GM15510 (cell line): ENCODE measurements around the gene GPER1.

Experiments used
- POLR2A ChIP-seq: IDR thresholded peaks from 3 replicates; pipeline ENCODE4 v1.6.1; 2011; ENCODE audit warnings: borderline replicate concordance; ENCODE audit not compliant: insufficient read length; ENCODE audit errors: extremely low read depth

The GPER1 gene

GRCh38 chr7:1086588-1087464, 1.1 kb upstream of the GPER1 start:
- peak; percentile 11 for TF ChIP-seq POLR2A

GRCh38 chr7:1087465-1087814, 473 bp upstream of the GPER1 start:
- TF ChIP-seq POLR2A, result no peak

- TF ChIP-seq POLR2A, result no peak
These were observed 2.3 kb downstream of the GPER1 start for GRCh38 chr7:1090236-1090635.

GRCh38 chr7:1090686-1091643, 3.1 kb downstream of the GPER1 start:
- TF ChIP-seq POLR2A, result no peak

- no peak for TF ChIP-seq POLR2A
These were observed 3.7 kb downstream of the GPER1 start for GRCh38 chr7:1091644-1092027.

- TF ChIP-seq POLR2A, result no peak
These were observed 4.3 kb downstream of the GPER1 start for GRCh38 chr7:1092161-1092632.

- TF ChIP-seq POLR2A, result no peak
These were observed 5.0 kb downstream of the GPER1 start for GRCh38 chr7:1092806-1093501.

- no peak for TF ChIP-seq POLR2A
These were observed 5.6 kb downstream of the GPER1 start for GRCh38 chr7:1093502-1093843.

GRCh38 chr7:1093916-1094508, 6.1 kb downstream of the GPER1 start:
- TF ChIP-seq POLR2A, result no peak

GRCh38 chr7:1094870-1095269, 7.0 kb downstream of the GPER1 start:
- no peak for TF ChIP-seq POLR2A

GRCh38 chr7:1095621-1096155, 7.8 kb downstream of the GPER1 start:
- no peak for TF ChIP-seq POLR2A

- TF ChIP-seq POLR2A, result no peak
These were observed 8.5 kb downstream of the GPER1 start for GRCh38 chr7:1096156-1097119.

- no peak for TF ChIP-seq POLR2A
These were observed 9.2 kb downstream of the GPER1 start for GRCh38 chr7:1097120-1097504.
